H9 (cell line): ENCODE data around the gene ATP1B2. TPM values are rescaled to one million over a fixed set of nuclear protein-coding genes. Genes with fewer than 3 reads are reported as not detected.

Source experiments
- DNase-seq: peaks from one replicate; pipeline ENCODE4 v3.0.0-alpha.2; 2017
- H2AFZ ChIP-seq: one replicate; pipeline ENCODE4 v1.6.1; 2013; ENCODE audit warnings: mild to moderate bottlenecking, low read length, control low read depth, moderate library complexity
- H2AK5ac ChIP-seq: 2 replicates; pipeline ENCODE4 v1.6.1; 2013; ENCODE audit warnings: low read length, control low read depth, mixed read lengths; ENCODE audit not compliant: insufficient read length
- H2BK120ac ChIP-seq: one replicate; pipeline ENCODE4 v1.6.1; 2013; ENCODE audit warnings: low read depth, mild to moderate bottlenecking, low read length, control low read depth, inconsistent platforms; ENCODE audit not compliant: poor library complexity, severe bottlenecking
- H2BK12ac ChIP-seq: 2 replicates; pipeline ENCODE4 v1.6.1; 2013; ENCODE audit warnings: low read length, control low read depth, mixed read lengths, low read depth; ENCODE audit not compliant: insufficient read length
- H2BK15ac ChIP-seq: 2 replicates; pipeline ENCODE4 v1.6.1; 2013; ENCODE audit warnings: low read depth, low read length, control low read depth
- H2BK20ac ChIP-seq: one replicate; pipeline ENCODE4 v1.6.1; 2013; ENCODE audit warnings: low read depth, mild to moderate bottlenecking, low read length, control low read depth, inconsistent platforms; ENCODE audit not compliant: poor library complexity, severe bottlenecking
- H2BK5ac ChIP-seq: 2 replicates; pipeline ENCODE4 v1.6.1; 2013; ENCODE audit warnings: low read length, control low read depth, mixed read lengths; ENCODE audit not compliant: insufficient read length
- H3K14ac ChIP-seq: 2 replicates; pipeline ENCODE4 v1.6.1; 2013; ENCODE audit warnings: low read length, control low read depth; ENCODE audit not compliant: insufficient read depth
- H3K18ac ChIP-seq: 2 replicates; pipeline ENCODE4 v1.6.1; 2013; ENCODE audit warnings: low read depth, mild to moderate bottlenecking, mixed read lengths, low read length, control low read depth; ENCODE audit not compliant: insufficient read length
- H3K23ac ChIP-seq: 2 replicates; pipeline ENCODE4 v1.6.1; 2013; ENCODE audit warnings: low read length, control low read depth, mixed read lengths, low read depth; ENCODE audit not compliant: insufficient read length
- H3K23me2 ChIP-seq: 2 replicates; pipeline ENCODE4 v1.6.1; 2013; ENCODE audit warnings: low read depth, mild to moderate bottlenecking, mixed read lengths, low read length, control low read depth; ENCODE audit not compliant: insufficient read length, poor library complexity, severe bottlenecking
- H3K27ac ChIP-seq: 2 replicates; pipeline ENCODE4 v1.5.1; 2013; ENCODE audit warnings: low read length, control low read depth, mixed read lengths, low read depth; ENCODE audit not compliant: insufficient read length
- H3K27me3 ChIP-seq: 2 replicates; pipeline ENCODE4 v1.6.1; 2013; ENCODE audit warnings: low read length, control low read depth, inconsistent platforms; ENCODE audit not compliant: insufficient read depth
- H3K4ac ChIP-seq: 2 replicates; pipeline ENCODE4 v1.6.1; 2013; ENCODE audit warnings: low read depth, mild to moderate bottlenecking, control low read depth, inconsistent platforms, low read length, moderate library complexity
- H3K4me1 ChIP-seq: 2 replicates; pipeline ENCODE4 v1.6.1; 2013; ENCODE audit warnings: low read length, control low read depth, inconsistent platforms; ENCODE audit not compliant: insufficient read depth
- H3K4me2 ChIP-seq: 2 replicates; pipeline ENCODE4 v1.6.1; 2013; ENCODE audit warnings: low read length, control low read depth, mixed read lengths; ENCODE audit not compliant: insufficient read length, insufficient read depth
- H3K56ac ChIP-seq: 2 replicates; pipeline ENCODE4 v1.6.1; 2013; ENCODE audit warnings: low read depth, mild to moderate bottlenecking, mixed read lengths, low read length, control low read depth; ENCODE audit not compliant: insufficient read length
- H3K79me1 ChIP-seq: 2 replicates; pipeline ENCODE4 v1.6.1; 2013; ENCODE audit warnings: low read depth, mild to moderate bottlenecking, moderate library complexity, low read length, control low read depth, inconsistent platforms; ENCODE audit not compliant: insufficient read depth, poor library complexity, severe bottlenecking
- H3K79me2 ChIP-seq: 2 replicates; pipeline ENCODE4 v1.6.1; 2013; ENCODE audit warnings: low read length, control low read depth, inconsistent platforms; ENCODE audit not compliant: insufficient read depth
- H3K9ac ChIP-seq: 2 replicates; pipeline ENCODE4 v1.6.1; 2013; ENCODE audit warnings: low read length, control low read depth, mixed read lengths; ENCODE audit not compliant: insufficient read length; ENCODE audit errors: extremely low read depth
- H3K9me3 ChIP-seq: one replicate; pipeline ENCODE4 v1.6.1; 2013; ENCODE audit warnings: low read depth, low read length, inconsistent platforms; ENCODE audit not compliant: control insufficient read depth
- H3T11ph ChIP-seq: one replicate; pipeline ENCODE4 v1.6.1; 2013; ENCODE audit warnings: mild to moderate bottlenecking, low read length, control low read depth, inconsistent platforms
- H4K20me1 ChIP-seq: one replicate; pipeline ENCODE4 v1.6.1; 2013; ENCODE audit not compliant: control insufficient read depth, insufficient read length, insufficient read depth
- H4K5ac ChIP-seq: 2 replicates; pipeline ENCODE4 v1.6.1; 2013; ENCODE audit warnings: low read depth, mild to moderate bottlenecking, mixed read lengths, low read length, control low read depth; ENCODE audit not compliant: insufficient read length
- H4K8ac ChIP-seq: replicated peaks from 2 replicates; pipeline ENCODE4 v1.6.1; 2013; ENCODE audit warnings: low read length, control low read depth, mixed read lengths, low read depth; ENCODE audit not compliant: insufficient read length
- H4K91ac ChIP-seq: 2 replicates; pipeline ENCODE4 v1.6.1; 2013; ENCODE audit warnings: low read depth, mild to moderate bottlenecking, moderate library complexity, mixed read lengths, low read length, control low read depth; ENCODE audit not compliant: insufficient read length
- H3K27ac Mint-ChIP-seq, 3 experiments: 2 replicates in 2 of 3; 3 replicates in 1 of 3; pipeline ENCODE4 v1.8.0; 2020 to 2021; ENCODE audit warnings: mixed read lengths in 3 of 3, mild to moderate bottlenecking in 1 of 3, moderate library complexity in 1 of 3
- H3K27me3 Mint-ChIP-seq: 2 replicates; pipeline ENCODE4 v1.8.0; 2021; ENCODE audit warnings: low read depth, mild to moderate bottlenecking, moderate library complexity, mixed read lengths
- H3K36me3 Mint-ChIP-seq, 3 experiments: 2 replicates in 2 of 3; 3 replicates in 1 of 3; pipeline ENCODE4 v1.8.0; 2020 to 2021; ENCODE audit warnings: low read depth in 3 of 3, mixed read lengths in 3 of 3; ENCODE audit not compliant: insufficient read depth in 1 of 3
- H3K4me1 Mint-ChIP-seq, 2 experiments: 2 replicates each; pipeline ENCODE4 v1.8.0; 2020; ENCODE audit warnings: mixed read lengths in 2 of 2
- H3K4me3 Mint-ChIP-seq, 2 experiments: 2 replicates in 1 of 2; 3 replicates in 1 of 2; pipeline ENCODE4 v1.8.0; 2020 to 2021; ENCODE audit warnings: mild to moderate bottlenecking in 2 of 2, mixed read lengths in 2 of 2, moderate library complexity in 1 of 2
- H3K9me3 Mint-ChIP-seq, 2 experiments: 2 replicates in 1 of 2; 3 replicates in 1 of 2; pipeline ENCODE4 v1.8.0; 2020; ENCODE audit warnings: mild to moderate bottlenecking in 2 of 2, mixed read lengths in 2 of 2, moderate library complexity in 1 of 2
- CTCF ChIP-seq: fragments of 200-600 bp; sonication (generic); conservative IDR thresholded peaks from 3 replicates; pipeline ENCODE4 v1.8.0; 2021; ENCODE audit warnings: antibody characterized with exemption, mild to moderate bottlenecking
- WGBS: extraction: QIAGEN DNeasy Blood & Tissue Kit; methylation state at CpG from one replicate; pipeline ENCODE4 v1.1.7; 2013; ENCODE audit warnings: missing lambda C conversion rate, low lambda C conversion rate, mixed read lengths; ENCODE audit not compliant: insufficient read length; ENCODE audit errors: extremely low coverage; 5-methylcytosine and 5-hydroxymethylcytosine counted together
- total RNA-seq: library from RNA; stranded (reverse); gene quantifications from 2 replicates; pipeline ENCODE4 v1.2.1, GENCODE V29; 2021

Gene ATP1B2
- total RNA-seq, 1 experiment from 2014 or later, result 16.2 TPM

DNA sequence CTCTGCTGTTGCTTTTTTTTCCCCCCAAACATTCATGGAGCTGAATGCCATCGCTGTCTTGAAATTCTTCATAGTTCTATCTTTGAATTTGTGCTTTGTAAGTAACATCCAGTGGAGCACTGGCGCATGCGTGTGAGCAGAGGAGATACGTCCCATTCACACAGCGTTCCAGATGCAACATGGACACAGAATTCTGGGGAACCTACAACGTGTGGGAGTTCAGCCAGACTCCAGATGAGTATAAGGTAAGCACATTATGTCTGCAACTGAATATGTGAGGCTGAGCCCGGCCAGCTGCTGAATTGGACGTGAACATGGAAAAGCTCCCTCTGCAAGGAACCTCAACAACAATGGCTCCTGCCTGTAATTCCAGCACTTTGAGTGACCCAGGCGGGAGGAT lies 4.3 kb upstream of the ATP1B2 start:
- H2BK5ac ChIP-seq, result no peak overlapping the region
- H3K27ac Mint-ChIP-seq, result no peak overlapping the region; a peak in 1 of 7 replicates
- H3K4ac ChIP-seq, result no peak overlapping the region
- no peak overlapping the region for H2AFZ ChIP-seq
- no peak overlapping the region for H3K56ac ChIP-seq
- no peak overlapping the region for H2BK120ac ChIP-seq
- H4K8ac ChIP-seq, result no peak overlapping the region
- no peaks in the 10 kb centered on the region for H4K20me1 ChIP-seq
- H3K14ac ChIP-seq, result no peak overlapping the region
- no peak overlapping the region for H3K27ac ChIP-seq
- peaks cover 0 to 3% of the 10 kb centered on the region in 2 experiments; a peak in 2 of 5 replicates for H3K9me3 Mint-ChIP-seq
- H3K23me2 ChIP-seq, result peaks cover 11% of the 10 kb centered on the region
- no peaks in the 10 kb centered on the region for H3K4me1 ChIP-seq
- no peak overlapping the region for H4K91ac ChIP-seq
- H3K4me2 ChIP-seq, result no peak overlapping the region
- no CpG with 5 or more reads among the region's 9 CpGs for WGBS
- H3K79me2 ChIP-seq, result no peaks in the 10 kb centered on the region
- peaks cover 5% of the 10 kb centered on the region for H3K27me3 ChIP-seq
- no peak overlapping the region for H2BK15ac ChIP-seq
- no peaks in the 10 kb centered on the region for H3K36me3 Mint-ChIP-seq
- H3K4me3 Mint-ChIP-seq, result no peak overlapping the region
- H3T11ph ChIP-seq, result no peak overlapping the region
- peaks cover 41% of the 10 kb centered on the region for H3K27me3 Mint-ChIP-seq
- no peak overlapping the region for H3K18ac ChIP-seq
- H2BK12ac ChIP-seq, result no peak overlapping the region
- no peaks in the 10 kb centered on the region for H3K9me3 ChIP-seq
- H3K79me1 ChIP-seq, result no peaks in the 10 kb centered on the region
- H2BK20ac ChIP-seq, result no peak overlapping the region
- H3K23ac ChIP-seq, result no peak overlapping the region
- no peak overlapping the region for H3K9ac ChIP-seq
- no peak for TF ChIP-seq CTCF
- no peak overlapping the region for H2AK5ac ChIP-seq
- H3K4me1 Mint-ChIP-seq, result peaks cover 10 to 17% of the 10 kb centered on the region in 2 experiments
- no peak overlapping the region for H4K5ac ChIP-seq
- no peak for DNase-seq
